ENCODE results near the gene ABHD16B. TPM values are rescaled to one million over a fixed set of nuclear protein-coding genes. Genes with fewer than 3 reads are reported as not detected.

The ABHD16B gene
- total RNA-seq, 4 donors from 2014 or later, result not detected

GRCh38 chr20:63821811-63822210 lies 39.5 kb upstream of the ABHD16B start:
- TF ChIP-seq POLR2A (IDR thresholded peaks at IDR 0.05) (no peak), CTCF (IDR thresholded peaks at IDR 0.05) (no peak)
- H3K4me3 ChIP-seq (replicated peaks in 1 of 3), result no peak overlapping the region
- H3K27me3 ChIP-seq, result no peaks in the 10 kb centered on the region
- DNase-seq, result no peak
- no peaks in the 10 kb centered on the region for H3K9me3 ChIP-seq
- intact Hi-C loops (cut with DNase I), result no loop called here
- no peak overlapping the region for H3K27ac ChIP-seq
- no peaks in the 10 kb centered on the region for H3K36me3 ChIP-seq
- peaks cover 13 to 17% of the 10 kb centered on the region in 2 donors for H3K4me1 ChIP-seq
- WGBS, 2 donors, result 87 to 92% methylated on average over 8 of the region's 8 CpGs

GRCh38 chr20:63822276-63822696 lies 39.0 kb upstream of the ABHD16B start:
- no peaks in the 10 kb centered on the region for H3K36me3 ChIP-seq
- DNase-seq, result no peak
- no peak overlapping the region for H3K4me3 ChIP-seq (replicated peaks in 1 of 3)
- intact Hi-C loops (cut with DNase I), result no loop called here
- 80 to 84% methylated on average over 12 to 15 of the region's 15 CpGs for WGBS, 2 donors
- no peak for TF ChIP-seq POLR2A (IDR thresholded peaks at IDR 0.05)
- TF ChIP-seq CTCF (IDR thresholded peaks at IDR 0.05), result no peak
- H3K9me3 ChIP-seq, result no peaks in the 10 kb centered on the region
- no peak overlapping the region for H3K27ac ChIP-seq
- peaks cover 13 to 17% of the 10 kb centered on the region in 2 donors for H3K4me1 ChIP-seq
- H3K27me3 ChIP-seq, result no peaks in the 10 kb centered on the region

DNA sequence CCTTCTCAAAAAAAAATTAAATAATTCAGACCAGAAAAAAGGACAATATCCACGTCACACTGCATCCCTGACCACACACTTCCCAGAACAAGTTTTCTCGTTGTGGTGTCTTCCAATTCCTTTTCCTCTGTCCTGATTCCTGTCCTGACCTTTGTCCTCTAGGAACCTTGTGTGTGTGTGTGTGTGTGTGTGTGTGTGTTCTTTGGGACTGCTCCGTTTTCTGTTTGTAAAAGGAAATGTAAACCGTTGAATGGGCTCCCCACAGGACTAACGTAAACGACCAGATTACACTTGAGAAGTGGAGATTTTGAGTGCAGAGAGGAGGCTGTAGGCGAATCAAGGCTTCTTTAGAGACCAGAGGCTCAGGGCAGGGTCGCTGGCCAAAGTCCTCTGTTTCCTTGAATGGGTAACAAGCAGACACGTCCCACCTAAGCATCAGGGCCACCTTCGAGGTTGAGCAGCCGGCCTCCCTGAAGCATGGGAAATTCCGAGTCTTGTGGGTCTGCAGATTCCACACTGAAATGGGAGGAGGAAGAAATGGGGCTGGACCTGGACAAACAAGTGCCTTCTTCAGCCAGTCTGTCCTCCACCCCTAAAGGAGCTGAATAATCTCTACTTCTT lies 37.5 kb upstream of the ABHD16B start:
- H3K4me1 ChIP-seq, result peaks cover 24 to 31% of the 10 kb centered on the region in 2 donors
- TF ChIP-seq CTCF (IDR thresholded peaks at IDR 0.05), result no peak
- TF ChIP-seq POLR2A (IDR thresholded peaks at IDR 0.05), result no peak
- 64 to 73% methylated on average over 12 of the region's 12 CpGs for WGBS, 2 donors
- no peak overlapping the region for H3K4me3 ChIP-seq (replicated peaks in 1 of 3)
- H3K27me3 ChIP-seq, result no peaks in the 10 kb centered on the region
- DNase-seq, result no peak
- no peaks in the 10 kb centered on the region for H3K9me3 ChIP-seq
- no peaks in the 10 kb centered on the region for H3K36me3 ChIP-seq
- intact Hi-C loops (cut with DNase I), result no loop called here
- H3K27ac ChIP-seq, result no peak overlapping the region

GRCh38 chr20:63825331-63826118 lies 35.8 kb upstream of the ABHD16B start:
- intact Hi-C loops (cut with DNase I), result loop anchor here (5.0 kb wide), 1 partner anchor 37 kb away; the partner anchor contains the start of gene ABHD16B
- Histone ChIP-seq H3K9me3 (no peaks in the 10 kb centered on the region), H3K36me3 (no peaks in the 10 kb centered on the region), H3K4me3 (replicated peaks in 1 of 3) (no peak overlapping the region), H3K27me3 (no peaks in the 10 kb centered on the region), H3K27ac (peak overlapping the region; percentile 19 to 62 (median 36)), H3K4me1 (peaks cover 33 to 40% of the 10 kb centered on the region in 2 donors)
- TF ChIP-seq CTCF (IDR thresholded peaks at IDR 0.05) (no peak), POLR2A (IDR thresholded peaks at IDR 0.05) (no peak)
- WGBS, 2 donors, result 56 to 70% methylated on average over 25 of the region's 25 CpGs
- peak; percentile 78 to 80 for DNase-seq

GRCh38 chr20:63826753-63827152 lies 34.5 kb upstream of the ABHD16B start:
- no peaks in the 10 kb centered on the region for H3K9me3 ChIP-seq
- no peak for TF ChIP-seq CTCF (IDR thresholded peaks at IDR 0.05)
- no peak for TF ChIP-seq POLR2A (IDR thresholded peaks at IDR 0.05)
- no peaks in the 10 kb centered on the region for H3K36me3 ChIP-seq
- intact Hi-C loops (cut with DNase I), result loop anchor here (5.0 kb wide), 1 partner anchor 36 kb away; the partner anchor contains the start of gene ABHD16B
- 80 to 85% methylated on average over 6 to 13 of the region's 13 CpGs for WGBS, 2 donors
- H3K27ac ChIP-seq, result no peak overlapping the region
- no peak for DNase-seq
- peaks cover 33 to 40% of the 10 kb centered on the region in 2 donors for H3K4me1 ChIP-seq
- no peak overlapping the region for H3K4me3 ChIP-seq (replicated peaks in 1 of 3)
- H3K27me3 ChIP-seq, result no peaks in the 10 kb centered on the region
